HG03354 (cell line): Measurements from ENCODE around the gene ARSG.

ENCODE experiments used
- ATAC-seq: cut with Tn5 transposase; IDR thresholded peaks from one replicate; pipeline ENCODE4 v1.9.1; 2021; ENCODE audit warnings: mild to moderate bottlenecking; ENCODE audit not compliant: unreplicated experiment, poor library complexity, severe bottlenecking

ARSG gene

DNA sequence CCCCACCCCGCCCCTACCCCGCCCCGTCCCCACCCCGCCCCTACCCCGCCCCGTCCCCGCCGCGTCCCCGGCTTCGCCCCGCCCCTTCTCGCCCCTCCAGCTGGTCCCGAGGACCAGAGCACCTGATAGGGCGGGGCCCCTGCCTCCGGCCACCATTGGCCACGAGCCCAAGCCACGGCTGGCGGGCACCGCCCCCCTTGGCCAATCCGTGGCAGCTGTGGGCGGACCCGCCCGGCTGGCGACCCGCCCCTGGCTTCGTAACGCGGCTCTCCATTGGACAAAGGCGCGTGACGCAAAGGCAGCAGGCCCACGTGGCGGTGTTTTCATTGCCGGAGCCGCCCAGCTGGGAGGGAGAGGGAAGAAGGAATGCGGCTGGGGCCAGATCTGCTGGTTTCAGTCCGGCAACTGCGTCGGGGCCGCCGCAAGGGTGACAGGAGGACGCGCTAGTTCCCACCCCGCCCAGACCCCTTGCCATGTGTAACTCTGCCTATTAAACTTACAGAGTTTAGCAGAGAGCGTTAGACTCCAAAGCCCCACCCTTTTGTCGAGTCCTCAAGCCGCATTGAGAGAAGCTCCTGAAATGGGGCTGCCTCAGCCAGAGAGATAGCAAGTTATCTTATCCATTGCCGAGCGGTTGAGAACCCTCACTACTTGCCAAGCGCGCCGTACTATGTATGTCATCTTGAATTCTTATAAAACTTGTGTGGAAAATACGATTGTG lies 166.4 kb downstream of the ARSG start:
- peak; percentile 75 for ATAC-seq

DNA sequence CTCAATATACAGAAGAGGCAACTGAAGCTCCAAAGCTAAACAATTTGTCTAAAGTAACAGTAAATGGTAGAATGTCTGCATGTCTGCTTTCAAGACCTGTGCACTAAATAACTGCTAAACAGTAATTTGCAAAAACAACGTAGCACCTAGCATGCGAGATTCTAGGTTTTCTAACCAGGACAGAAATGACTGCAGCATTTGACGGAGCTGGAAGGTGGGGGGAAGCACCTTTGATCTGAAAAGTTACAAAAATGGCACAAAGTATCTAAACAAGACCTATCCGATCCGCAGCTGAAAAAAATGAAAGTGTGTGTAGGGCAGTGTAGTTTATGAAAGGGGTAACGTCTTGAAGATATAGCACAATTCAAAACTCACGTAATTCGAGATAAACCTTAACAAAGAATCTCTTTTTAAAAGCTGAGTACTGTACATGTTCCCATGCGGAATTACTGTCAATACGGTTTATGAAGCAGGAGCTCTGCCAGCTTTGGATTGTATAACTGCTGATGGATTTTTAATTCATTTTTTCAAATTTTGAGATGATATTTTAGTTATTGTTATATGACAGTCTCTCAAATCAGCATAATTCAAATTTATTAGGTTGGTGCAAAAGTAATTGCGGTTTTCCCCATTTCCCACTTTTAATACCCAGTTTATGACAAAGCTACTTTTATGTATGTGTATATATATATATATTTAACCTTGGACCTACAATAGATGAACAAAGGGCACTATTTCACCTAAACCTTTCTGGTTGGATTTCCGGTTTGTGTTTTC lies 167.2 kb downstream of the ARSG start:
- ATAC-seq, result no peak

DNA sequence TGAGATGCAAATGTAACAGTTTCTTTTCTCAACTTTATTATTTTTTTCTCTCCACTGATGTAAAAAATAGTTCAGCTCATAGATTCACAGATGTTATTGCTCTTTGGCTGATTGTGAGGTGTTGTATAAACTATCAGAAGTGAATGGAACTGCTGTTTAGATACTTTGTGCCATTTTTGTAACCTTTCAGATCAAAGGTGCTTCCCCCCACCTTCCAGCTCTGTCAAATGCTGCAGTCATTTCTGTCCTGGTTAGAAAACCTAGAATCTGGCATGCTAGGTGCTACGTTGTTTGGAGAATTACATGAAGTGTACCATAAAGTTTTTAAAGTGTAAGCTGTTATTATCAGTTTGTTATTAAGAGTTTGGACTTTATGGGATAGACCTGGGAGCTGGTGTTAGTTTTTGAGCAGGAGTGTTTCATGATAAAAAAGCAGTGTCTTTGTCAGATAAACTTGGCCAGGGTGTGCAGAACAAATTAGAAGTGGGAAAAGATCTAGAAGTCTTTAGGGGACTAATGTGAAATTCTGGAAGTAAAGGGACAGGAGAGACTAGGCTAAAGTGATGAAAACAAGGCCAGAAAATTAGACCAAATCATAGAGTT lies 167.8 kb downstream of the ARSG start:
- peak; percentile 20 for ATAC-seq

DNA sequence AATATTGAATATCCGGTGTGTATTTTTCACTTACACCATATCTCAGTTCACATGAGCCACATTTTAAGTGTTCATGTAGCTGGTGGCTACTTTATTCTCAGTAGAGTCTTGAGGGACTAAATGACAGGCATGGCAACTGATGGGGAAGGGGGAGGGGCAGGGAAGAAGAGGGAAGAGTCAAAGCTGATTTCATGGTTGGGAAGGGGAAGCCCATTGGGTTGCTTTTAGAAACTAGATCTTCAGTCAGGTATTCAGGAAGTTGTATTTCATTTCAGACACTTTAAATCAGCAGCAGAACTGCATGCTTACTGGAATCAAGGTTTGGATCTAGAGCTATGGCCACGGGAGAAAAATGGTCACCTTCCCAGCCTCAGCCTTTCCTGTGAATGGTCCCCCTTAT lies 168.9 kb downstream of the ARSG start:
- ATAC-seq, result no peak

DNA sequence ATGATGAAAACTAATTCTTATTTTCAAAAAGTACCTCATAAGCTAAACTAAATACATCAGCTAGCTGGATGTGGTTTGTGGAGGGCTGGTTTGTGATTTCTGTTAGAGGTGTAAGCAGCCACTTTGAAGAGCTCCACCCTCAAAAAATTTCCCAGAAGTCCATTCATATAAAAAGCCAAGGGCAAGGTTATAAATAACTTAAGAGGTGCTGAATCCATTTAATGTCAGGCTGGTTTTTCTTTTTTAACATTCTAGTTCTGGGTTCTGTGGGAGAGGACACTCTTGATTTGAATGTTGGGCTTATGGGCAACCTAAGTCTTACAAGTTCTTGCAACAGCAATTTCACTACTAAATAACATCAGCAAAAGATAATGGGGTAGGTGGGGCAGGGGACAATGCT lies 169.4 kb downstream of the ARSG start:
- no peak for ATAC-seq

DNA sequence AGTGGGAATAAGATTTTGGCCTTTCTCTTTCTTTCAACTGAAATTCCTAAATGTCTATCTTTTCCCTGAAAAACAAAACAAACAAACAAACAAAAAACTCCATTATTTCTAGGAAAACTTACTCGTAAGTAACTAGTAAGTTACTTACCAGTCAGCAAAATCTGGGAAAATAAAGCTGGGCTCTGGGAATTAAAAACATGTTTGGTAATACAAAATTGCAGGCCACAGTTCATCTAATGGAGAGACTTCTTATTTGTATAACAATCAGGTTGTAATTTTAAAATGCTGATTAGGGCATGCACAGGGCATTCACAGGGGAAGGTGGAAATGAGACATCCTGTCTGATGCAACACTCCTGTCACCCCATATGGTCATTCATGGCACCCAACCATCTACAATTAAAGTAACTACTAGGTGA lies 169.8 kb downstream of the ARSG start:
- no peak for ATAC-seq

DNA sequence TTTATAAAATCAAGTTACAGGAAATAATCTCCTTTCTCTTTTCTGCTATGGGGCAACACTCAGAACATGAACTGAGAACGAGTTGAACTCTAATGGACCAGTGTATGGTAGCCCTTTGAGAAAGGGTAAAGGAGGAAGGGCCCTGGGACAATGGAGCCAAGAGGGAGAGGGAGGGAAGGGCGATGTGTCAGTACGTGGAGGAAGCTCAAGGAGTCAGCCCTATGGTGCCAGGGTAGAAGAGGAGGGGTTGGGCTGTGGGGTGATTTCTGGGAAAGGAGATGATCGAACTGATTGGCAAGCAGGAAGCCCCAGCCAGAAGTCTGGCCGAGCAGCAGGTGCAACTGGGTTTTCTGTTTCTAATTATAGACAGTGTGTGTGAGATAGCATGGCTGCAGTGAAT lies 170.3 kb downstream of the ARSG start:
- ATAC-seq, result no peak

DNA sequence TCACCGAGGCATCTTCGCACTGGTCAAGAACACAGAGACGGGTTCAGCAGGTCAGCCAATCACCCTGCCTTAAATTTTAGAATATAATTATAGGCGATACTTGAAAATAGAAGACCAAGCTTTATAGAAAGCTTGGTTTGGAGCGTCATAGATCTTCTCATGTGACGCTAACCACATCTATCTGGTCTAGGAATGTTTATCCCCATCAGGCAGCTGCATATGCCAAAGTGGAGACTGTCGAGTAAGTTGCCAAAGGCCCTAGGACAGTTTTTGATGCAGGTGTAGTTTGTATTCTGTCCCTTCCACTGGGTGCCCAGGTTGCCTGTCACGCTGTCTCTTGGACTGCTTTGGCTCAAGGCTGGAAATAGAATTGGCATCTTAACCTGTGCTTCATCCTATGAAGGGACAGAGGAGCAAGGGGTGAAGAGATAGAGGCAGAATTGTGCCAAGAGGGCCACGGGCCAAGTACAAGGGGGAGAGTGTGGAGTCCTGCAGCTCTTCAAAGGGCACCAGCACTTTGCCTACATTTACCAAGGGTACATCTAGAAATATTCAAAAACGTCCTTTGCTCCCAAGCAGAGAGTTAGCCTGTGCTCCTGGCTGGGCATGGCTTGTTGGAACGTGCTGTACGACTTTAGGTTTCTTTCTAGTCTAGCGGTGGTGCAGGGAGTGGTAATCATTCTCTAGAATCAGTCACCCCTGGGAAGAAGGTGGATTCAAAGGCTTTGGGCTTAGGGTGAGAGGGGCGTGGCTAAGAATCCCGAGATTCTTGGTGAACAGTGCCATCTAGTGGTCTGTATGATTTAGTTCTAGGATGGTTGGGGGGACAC lies 171.3 kb downstream of the ARSG start:
- ATAC-seq, result peak; percentile 53

DNA sequence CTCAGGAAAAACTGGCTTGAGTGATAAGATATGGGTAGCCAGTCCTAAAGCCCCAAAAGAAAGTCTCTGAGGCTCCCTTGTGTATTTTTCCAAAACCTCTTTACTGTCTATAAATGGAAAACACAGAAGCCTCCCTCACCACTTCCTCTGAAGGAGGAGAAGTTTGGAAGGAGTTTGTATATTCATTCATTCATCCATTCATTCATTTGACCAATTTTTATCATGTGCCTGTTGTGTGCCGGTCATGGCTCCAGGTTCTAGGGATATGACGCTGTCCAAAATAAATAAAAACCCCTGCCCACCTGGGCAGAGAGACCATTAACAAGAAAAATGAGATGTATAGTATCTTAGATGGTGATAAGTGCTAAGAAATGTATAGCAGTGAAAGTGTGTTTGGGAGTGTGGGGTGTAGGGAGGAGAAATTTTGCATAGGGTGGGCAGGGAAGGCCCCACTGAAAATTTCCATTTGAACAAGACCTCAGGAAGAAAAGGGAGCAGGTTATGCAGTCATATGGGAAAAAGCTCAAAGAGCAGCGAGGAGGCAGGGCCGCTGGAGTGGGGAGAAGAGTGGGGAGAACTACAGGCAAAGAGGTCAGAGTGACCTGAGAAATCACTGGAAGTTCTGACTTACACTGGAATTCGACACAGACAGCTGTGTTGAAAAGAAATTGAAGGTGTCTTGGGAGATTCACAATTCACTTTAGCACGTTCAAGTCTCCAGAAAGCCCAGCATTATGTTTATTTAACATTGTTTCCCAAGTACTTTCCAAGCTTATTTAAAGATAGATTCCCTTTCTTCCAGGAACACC lies 172.1 kb downstream of the ARSG start:
- no peak for ATAC-seq

DNA sequence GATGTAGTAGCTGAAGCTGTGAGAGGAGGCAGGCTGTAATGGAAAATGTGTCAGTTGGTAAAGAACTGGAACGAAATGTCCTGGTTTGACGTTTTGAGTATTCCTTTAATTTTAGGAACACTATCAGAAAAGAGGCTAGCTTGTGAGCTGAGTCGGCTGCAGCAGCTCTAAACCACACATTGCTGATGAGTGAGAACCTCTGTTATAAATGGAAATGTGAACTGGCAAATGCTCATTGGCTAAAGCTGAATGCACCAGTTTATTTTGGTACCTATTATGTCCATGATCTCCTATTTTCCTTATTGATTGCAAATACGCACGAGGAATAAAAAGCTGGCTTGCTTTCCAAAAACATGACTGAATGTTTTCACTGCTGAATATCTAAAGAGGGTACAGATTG lies 177.0 kb downstream of the ARSG start:
- ATAC-seq, result no peak

DNA sequence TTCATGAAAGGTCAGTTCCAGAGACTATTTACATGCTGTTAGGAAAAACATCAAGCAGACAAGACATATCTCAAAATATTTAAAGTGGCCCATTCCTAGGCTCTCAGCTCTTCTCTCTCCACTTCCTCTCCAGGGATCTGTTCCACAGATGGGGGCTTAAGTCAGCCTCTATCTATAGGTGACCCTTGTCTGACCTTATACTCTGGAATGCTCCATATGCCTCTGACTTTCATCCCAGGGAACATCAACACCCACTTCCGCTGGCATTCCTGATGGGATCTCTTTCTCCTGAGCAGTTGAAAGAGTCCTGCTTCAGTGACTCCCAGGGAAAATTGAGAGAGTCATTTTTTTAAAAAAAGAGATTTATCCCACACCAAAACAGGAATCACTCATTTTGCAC lies 177.5 kb downstream of the ARSG start:
- no peak for ATAC-seq
